ENCODE measurements around the gene KCTD2.
A peak's percentile ranks its signal among the peaks of the same experiment; 100 is the strongest.
"Not testable (repeated sequence)": the region's sequence is repeated elsewhere in the genome, so short reads cannot be mapped to it uniquely, and the experiment has no call there.

KCTD2 gene

GRCh38 chr17:75046407-75047289, at the start of gene KCTD2, which contains the start of gene ATP5PD:
Gene KCTD2, plus strand, starts transcription at chr17:75047225. Its CDS starts 26 bp downstream, at chr17:75047251.
Gene ATP5PD, minus strand, starts transcription at chr17:75046969. Its CDS starts 4,319 bp downstream, at chr17:75042650.
- peak; percentile 96 for DNase-seq (ENCODE audit: low spot score)

GRCh38 chr17:74998783-74999182, 48.2 kb upstream of the KCTD2 start:
- no peak for DNase-seq (ENCODE audit: low spot score)

GRCh38 chr17:74999523-74999922, 47.5 kb upstream of the KCTD2 start:
- DNase-seq (ENCODE audit: low spot score) = no peak

GRCh38 chr17:75001915-75002843, 44.8 kb upstream of the KCTD2 start:
- DNase-seq (ENCODE audit: low spot score) = no peak

GRCh38 chr17:75003070-75003956, 43.7 kb upstream of the KCTD2 start:
- DNase-seq (ENCODE audit: low spot score) = no peak

GRCh38 chr17:75003957-75004355, 43.1 kb upstream of the KCTD2 start:
- DNase-seq (ENCODE audit: low spot score) = no peak

- no peak for DNase-seq (ENCODE audit: low spot score)
Observed at GRCh38 chr17:75004371-75004770, 42.7 kb upstream of the KCTD2 start.

- no peak for DNase-seq (ENCODE audit: low spot score)
Observed at GRCh38 chr17:75005291-75005690, 41.7 kb upstream of the KCTD2 start.

- DNase-seq (ENCODE audit: low spot score) = not testable (repeated sequence)
Observed at GRCh38 chr17:75006084-75006483, 40.9 kb upstream of the KCTD2 start.

- DNase-seq (ENCODE audit: low spot score) = no peak
Observed at GRCh38 chr17:75006653-75007052, 40.4 kb upstream of the KCTD2 start.

GRCh38 chr17:75008373-75008772, 38.7 kb upstream of the KCTD2 start:
- DNase-seq (ENCODE audit: low spot score) = no peak

- no peak for DNase-seq (ENCODE audit: low spot score)
Observed at GRCh38 chr17:75009139-75009724, 37.8 kb upstream of the KCTD2 start.

- DNase-seq (ENCODE audit: low spot score) = peak; percentile 43
Observed at GRCh38 chr17:75010683-75011400, 36.2 kb upstream of the KCTD2 start.

- DNase-seq (ENCODE audit: low spot score) = peak; percentile 11
Observed at GRCh38 chr17:75011401-75012095, 35.5 kb upstream of the KCTD2 start.

- DNase-seq (ENCODE audit: low spot score) = no peak
Observed at GRCh38 chr17:75012096-75012345, 35.0 kb upstream of the KCTD2 start.

GRCh38 chr17:75012346-75013091, 34.5 kb upstream of the KCTD2 start, which contains the start of gene MRPL58:
Gene MRPL58, plus strand, starts transcription at chr17:75012670. Its CDS starts 17 bp downstream, at chr17:75012687.
- DNase-seq (ENCODE audit: low spot score) = peak; percentile 87

GRCh38 chr17:75013092-75013559, 33.9 kb upstream of the KCTD2 start:
- DNase-seq (ENCODE audit: low spot score) = peak; percentile 29

GRCh38 chr17:75019146-75019545, 27.9 kb upstream of the KCTD2 start:
- DNase-seq (ENCODE audit: low spot score) = no peak

- no peak for DNase-seq (ENCODE audit: low spot score)
Observed at GRCh38 chr17:75019710-75020109, 27.3 kb upstream of the KCTD2 start.
